Keratinocyte (primary cell): Measurements from ENCODE around the gene TCF23. TPM values are rescaled to one million over a fixed set of nuclear protein-coding genes. Genes with fewer than 3 reads are reported as not detected.
"Not testable (repeated sequence)": the region's sequence is repeated elsewhere in the genome, so short reads cannot be mapped to it uniquely, and the experiment has no call there.

Experiments used
- DNase-seq: peaks from one replicate; pipeline ENCODE4 v3.0.0-alpha.2; 2011; ENCODE audit warnings: low read depth, missing footprints, low spot score
- FAIRE-seq: peaks from 2 replicates; lab custom pipeline; 2011; peaks lifted over from hg19 to GRCh38; lab: Jason Lieb, UNC
- H2AFZ ChIP-seq: 2 replicates; pipeline ENCODE4 v1.6.0; 2012; ENCODE audit warnings: low read length, control low read depth, inconsistent platforms; ENCODE audit not compliant: control insufficient read depth
- H3K27ac ChIP-seq: 2 replicates; pipeline ENCODE4 v1.5.1; 2011; ENCODE audit warnings: low read length; ENCODE audit not compliant: control insufficient read depth, insufficient read depth
- H3K27me3 ChIP-seq: 3 replicates; pipeline ENCODE4 v1.6.0; 2011; ENCODE audit warnings: low read length; ENCODE audit not compliant: control insufficient read depth, insufficient read depth; ENCODE audit errors: extremely low read depth
- H3K36me3 ChIP-seq, 2 experiments: 2 replicates in 1 of 2; 3 replicates in 1 of 2; pipeline ENCODE4 v1.5.1; 2011; ENCODE audit warnings: low read length in 2 of 2, mild to moderate bottlenecking in 1 of 2; ENCODE audit not compliant: control insufficient read depth in 2 of 2, insufficient read depth in 2 of 2; ENCODE audit errors: extremely low read depth in 1 of 2
- H3K4me1 ChIP-seq: 3 replicates; pipeline ENCODE4 v1.5.1; 2011; ENCODE audit warnings: low read length; ENCODE audit not compliant: control insufficient read depth, insufficient read depth; ENCODE audit errors: extremely low read depth
- H3K4me2 ChIP-seq: 3 replicates; pipeline ENCODE4 v1.6.0; 2011; ENCODE audit warnings: low read depth, low read length; ENCODE audit not compliant: control insufficient read depth, insufficient read depth; ENCODE audit errors: extremely low read depth
- H3K4me3 ChIP-seq, 3 experiments: fragments of 200-600 bp in 1 of 3; sonication (generic) in 1 of 3; 2 replicates in 2 of 3; 3 replicates in 1 of 3; pipeline ENCODE4 v1.5.1; 2011 to 2016; ENCODE audit warnings: low read length in 3 of 3, mild to moderate bottlenecking in 3 of 3, control low read depth in 2 of 3, inconsistent platforms in 1 of 3, low read depth in 1 of 3, mixed read lengths in 1 of 3, mixed run types in 1 of 3, moderate library complexity in 1 of 3; ENCODE audit not compliant: control insufficient read depth in 2 of 3, insufficient read depth in 2 of 3; ENCODE audit errors: extremely low read depth in 1 of 3
- H3K79me2 ChIP-seq: 2 replicates; pipeline ENCODE4 v1.6.0; 2012; ENCODE audit warnings: low read length; ENCODE audit not compliant: control insufficient read depth, insufficient read depth
- H3K9ac ChIP-seq: 3 replicates; pipeline ENCODE4 v1.6.0; 2011; ENCODE audit warnings: low read length; ENCODE audit not compliant: control insufficient read depth, insufficient read depth; ENCODE audit errors: extremely low read depth
- H3K9me1 ChIP-seq: 3 replicates; pipeline ENCODE4 v1.6.0; 2011; ENCODE audit warnings: low read length; ENCODE audit not compliant: control insufficient read depth, insufficient read depth; ENCODE audit errors: extremely low read depth
- H3K9me3 ChIP-seq: 2 replicates; pipeline ENCODE4 v1.5.1; 2012; ENCODE audit warnings: low read depth, low read length; ENCODE audit not compliant: control insufficient read depth
- H4K20me1 ChIP-seq: 3 replicates; pipeline ENCODE4 v1.6.0; 2011; ENCODE audit warnings: low read length; ENCODE audit not compliant: control insufficient read depth, insufficient read depth; ENCODE audit errors: extremely low read depth
- CTCF ChIP-seq, 3 experiments: IDR thresholded peaks in 1 of 3; conservative IDR thresholded peaks in 1 of 3; optimal IDR thresholded peaks in 1 of 3; 2 replicates in 2 of 3; 3 replicates in 1 of 3; pipeline versions ENCODE3 to v1.5.1; 2011; ENCODE audit warnings: low read length in 3 of 3, mild to moderate bottlenecking in 3 of 3, moderate library complexity in 2 of 3, control low read depth in 1 of 3, inconsistent platforms in 1 of 3; ENCODE audit not compliant: insufficient read depth in 2 of 3; ENCODE audit errors: extremely low read depth in 1 of 3
- EZH2 ChIP-seq: IDR thresholded peaks from one replicate; pipeline ENCODE4 v1.6.1; 2012; ENCODE audit warnings: inconsistent platforms, mild to moderate bottlenecking, low read length, moderate library complexity
- dilution Hi-C: fragments of 300-500 bp; cut with MboI; formaldehyde crosslinking; loops from one replicate; pipeline ENCODE4 v1.7.0; 2020; ENCODE audit warnings: low sequenced_read_pairs; ENCODE audit not compliant: extremely low pct_ligation_motif_present
- polyA plus RNA-seq, 5 experiments: library from polyadenylated mRNA; depleted of rRNA in 3 of 5; stranded (reverse) in 3 of 5; stranded (forward) in 1 of 5; unstranded in 1 of 5; fragments of >200 nt; gene quantifications; 1 replicate in 1 of 5; 2 replicates in 3 of 5; 3 replicates in 1 of 5; pipeline versions ENCODE4 v1.2.1 to v1.2.3, GENCODE V29; 2011 to 2012; ENCODE audit warnings: missing spikeins in 2 of 5, low read depth in 1 of 5, low replicate concordance in 1 of 5

TCF23 gene
- polyA plus RNA-seq, 1 donor (not counting 4 experiments of a cell fraction or from before 2014, with no cell fraction given) = not detected

- no peak overlapping the region for H3K4me2 ChIP-seq
- H3K27ac ChIP-seq = no peak overlapping the region
- FAIRE-seq = no peak
- no peaks in the 10 kb centered on the region for H3K27me3 ChIP-seq
- H3K4me1 ChIP-seq = no peaks in the 10 kb centered on the region
- H3K9me1 ChIP-seq = no peaks in the 10 kb centered on the region
- no peaks in the 10 kb centered on the region for H3K9me3 ChIP-seq
- no peaks in the 10 kb centered on the region for H3K36me3 ChIP-seq
- dilution Hi-C loops = no loop called here
- H2AFZ ChIP-seq = no peak overlapping the region
- no peaks in the 10 kb centered on the region for H4K20me1 ChIP-seq
- no peak overlapping the region for H3K4me3 ChIP-seq
- TF ChIP-seq EZH2 (no peak), CTCF (optimal IDR thresholded peaks at IDR 0.05 in 1 of 3, IDR thresholded peaks at IDR 0.05 in 1 of 3, conservative IDR thresholded peaks at IDR 0.05 in 1 of 3; ENCODE audit: extremely low read depth in 1 of 3, insufficient read depth in 2 of 3, low read length in 3 of 3) (peak; percentile 54 to 59 (median 58))
- no peak overlapping the region for H3K9ac ChIP-seq
- H3K79me2 ChIP-seq = no peaks in the 10 kb centered on the region
- DNase-seq = no peak
Observed at GRCh38 chr2:27191070-27191829, 42.4 kb downstream of the TCF23 start.

- dilution Hi-C loops = no loop called here
- H3K36me3 ChIP-seq = peaks cover 0 to 5% of the 10 kb centered on the region in 2 experiments
- TF ChIP-seq EZH2 = no peak
- TF ChIP-seq CTCF (optimal IDR thresholded peaks at IDR 0.05 in 1 of 3, IDR thresholded peaks at IDR 0.05 in 1 of 3, conservative IDR thresholded peaks at IDR 0.05 in 1 of 3; ENCODE audit: extremely low read depth in 1 of 3, insufficient read depth in 2 of 3, low read length in 3 of 3) = no peak
- no peak for DNase-seq
- H3K9me1 ChIP-seq = no peaks in the 10 kb centered on the region
- no peak overlapping the region for H3K4me3 ChIP-seq
- H3K4me2 ChIP-seq = no peak overlapping the region
- no peak for FAIRE-seq
- no peaks in the 10 kb centered on the region for H3K9me3 ChIP-seq
- no peak overlapping the region for H3K27ac ChIP-seq
- no peak overlapping the region for H3K9ac ChIP-seq
- H3K4me1 ChIP-seq = no peaks in the 10 kb centered on the region
- no peaks in the 10 kb centered on the region for H3K27me3 ChIP-seq
- H2AFZ ChIP-seq = no peak overlapping the region
- H3K79me2 ChIP-seq = no peaks in the 10 kb centered on the region
- H4K20me1 ChIP-seq = no peaks in the 10 kb centered on the region
Observed at GRCh38 chr2:27194538-27195354, 45.9 kb downstream of the TCF23 start.

GRCh38 chr2:27195799-27196198 lies 47.0 kb downstream of the TCF23 start:
- H3K79me2 ChIP-seq, DNase-seq, FAIRE-seq, H3K9me1 ChIP-seq, H3K27ac ChIP-seq, dilution Hi-C loops, H3K9ac ChIP-seq, H2AFZ ChIP-seq, H3K4me3 ChIP-seq, H4K20me1 ChIP-seq, H3K4me1 ChIP-seq, H3K4me2 ChIP-seq, H3K27me3 ChIP-seq, H3K36me3 ChIP-seq, H3K9me3 ChIP-seq: not testable (repeated sequence)
